Measurements from ENCODE around the gene GAS7.

GAS7 gene

GRCh38 chr17:9890124-9890523 lies 308.3 kb downstream of the GAS7 start:
- peak; percentile 69 for DNase-seq (ENCODE audit: low spot score)

GRCh38 chr17:9887508-9887907 lies 310.9 kb downstream of the GAS7 start:
- DNase-seq (ENCODE audit: low spot score), result no peak

GRCh38 chr17:9886141-9886930 lies 312.1 kb downstream of the GAS7 start:
- DNase-seq (ENCODE audit: low spot score), result no peak

- DNase-seq (ENCODE audit: low spot score), result no peak
These were observed 315.0 kb downstream of the GAS7 start for GRCh38 chr17:9883451-9883850.

GRCh38 chr17:9880582-9880999 lies 317.8 kb downstream of the GAS7 start:
- peak; percentile 78 for DNase-seq (ENCODE audit: low spot score)

GRCh38 chr17:9878786-9879525 lies 319.4 kb downstream of the GAS7 start:
- peak; percentile 71 for DNase-seq (ENCODE audit: low spot score)

GRCh38 chr17:9878356-9878755 lies 320.1 kb downstream of the GAS7 start:
- no peak for DNase-seq (ENCODE audit: low spot score)

- no peak for DNase-seq (ENCODE audit: low spot score)
These were observed 323.0 kb downstream of the GAS7 start for GRCh38 chr17:9875441-9875840.

- no peak for DNase-seq (ENCODE audit: low spot score)
These were observed 323.7 kb downstream of the GAS7 start for GRCh38 chr17:9874722-9875121.

- DNase-seq (ENCODE audit: low spot score), result no peak
These were observed 325.6 kb downstream of the GAS7 start for GRCh38 chr17:9872852-9873251.

GRCh38 chr17:9868552-9868951 lies 329.9 kb downstream of the GAS7 start:
- no peak for DNase-seq (ENCODE audit: low spot score)

GRCh38 chr17:9865586-9865985 lies 332.8 kb downstream of the GAS7 start:
- DNase-seq (ENCODE audit: low spot score), result no peak

- no peak for DNase-seq (ENCODE audit: low spot score)
These were observed 335.5 kb downstream of the GAS7 start for GRCh38 chr17:9862949-9863348.

GRCh38 chr17:9862220-9862619 lies 336.2 kb downstream of the GAS7 start:
- DNase-seq (ENCODE audit: low spot score), result no peak

- no peak for DNase-seq (ENCODE audit: low spot score)
These were observed 337.6 kb downstream of the GAS7 start for GRCh38 chr17:9860851-9861250.

Measured in COLO829 (cell line).